IMR-90 (cell line): ENCODE measurements around the gene CFAP61. TPM values are rescaled to one million over a fixed set of nuclear protein-coding genes. Genes with fewer than 3 reads are reported as not detected.

Experiments used
- ATAC-seq: fragments of 200-7000 bp; cut with Tn5 transposase; 2 replicates; pipeline ENCODE4 v1.9.1; 2020; ENCODE audit warnings: low read depth, mild to moderate bottlenecking, moderate library complexity
- BruUV-seq: library from RNA; stranded (reverse); fragments of 400-500 nt; replicated peaks from 2 replicates; lab custom pipeline; 2021; lab: Mats Ljungman, UMichigan
- CTCF ChIA-PET: fragments of 300-600 bp; formaldehyde crosslinking; extraction: SDS; loops from one replicate; lab custom pipeline; 2021; ENCODE audit warnings: antibody characterized with exemption; lab: Yijun Ruan, JAX
- POLR2A ChIA-PET: fragments of 300-600 bp; sonication (Branson Sonifier 250); formaldehyde crosslinking; loops from one replicate; lab custom pipeline; 2022; ENCODE audit warnings: antibody characterized with exemption; ENCODE audit not compliant: unreplicated experiment; lab: Charles Lee
- DNase-seq: peaks from one replicate; pipeline ENCODE4 v3.0.0; 2013
- H2AFZ ChIP-seq: replicated peaks from 2 replicates; pipeline ENCODE3; 2013; ENCODE audit warnings: low read length, mild to moderate bottlenecking; ENCODE audit not compliant: poor library complexity
- H2AK5ac ChIP-seq: 2 replicates; pipeline ENCODE4 v1.6.1; 2013; ENCODE audit warnings: low read depth, low read length, inconsistent platforms
- H2AK9ac ChIP-seq: replicated peaks from 2 replicates; pipeline ENCODE3; 2013; ENCODE audit warnings: mild to moderate bottlenecking, low read depth, low read length, moderate library complexity; ENCODE audit not compliant: poor library complexity
- H2BK120ac ChIP-seq: 2 replicates; pipeline ENCODE4 v1.6.1; 2013; ENCODE audit warnings: low read depth, low read length, inconsistent platforms
- H2BK15ac ChIP-seq: 3 replicates; pipeline ENCODE4 v1.6.1; 2013; ENCODE audit warnings: low read depth, low read length, inconsistent platforms
- H2BK20ac ChIP-seq: 2 replicates; pipeline ENCODE4 v1.6.1; 2013; ENCODE audit warnings: low read depth, mild to moderate bottlenecking, inconsistent platforms, low read length, moderate library complexity
- H2BK5ac ChIP-seq: 2 replicates; pipeline ENCODE4 v1.6.1; 2013; ENCODE audit warnings: mild to moderate bottlenecking, low read depth, low read length, inconsistent platforms; ENCODE audit not compliant: poor library complexity, severe bottlenecking
- H3K14ac ChIP-seq: replicated peaks from 2 replicates; pipeline ENCODE4 v1.6.1; 2013; ENCODE audit warnings: low read depth, low read length, inconsistent platforms
- H3K18ac ChIP-seq: 2 replicates; pipeline ENCODE4 v1.6.1; 2013; ENCODE audit warnings: low read depth, low read length, control low read depth
- H3K23ac ChIP-seq: 2 replicates; pipeline ENCODE4 v1.6.1; 2013; ENCODE audit warnings: low read depth, low read length, inconsistent platforms
- H3K27ac ChIP-seq: 2 replicates; pipeline ENCODE4 v1.5.1; 2013; ENCODE audit warnings: mild to moderate bottlenecking, control low read depth, low read length; ENCODE audit not compliant: insufficient read depth
- H3K27me3 ChIP-seq: 2 replicates; pipeline ENCODE4 v1.6.1; 2013; ENCODE audit warnings: low read length; ENCODE audit not compliant: control insufficient read depth, insufficient read depth
- H3K36me3 ChIP-seq: 2 replicates; pipeline ENCODE4 v1.6.1; 2013; ENCODE audit warnings: low read length, mixed read lengths; ENCODE audit not compliant: control insufficient read depth, insufficient read depth
- H3K4ac ChIP-seq: 2 replicates; pipeline ENCODE4 v1.6.1; 2013; ENCODE audit warnings: low read depth, low read length, inconsistent platforms
- H3K4me1 ChIP-seq: 2 replicates; pipeline ENCODE4 v1.6.1; 2013; ENCODE audit warnings: low read length, mixed read lengths; ENCODE audit not compliant: control insufficient read depth, insufficient read depth
- H3K4me2 ChIP-seq: 2 replicates; pipeline ENCODE4 v1.6.1; 2013; ENCODE audit warnings: low read depth, mild to moderate bottlenecking, control low read depth, low read length, moderate library complexity
- H3K4me3 ChIP-seq: 2 replicates; pipeline ENCODE4 v1.5.1; 2013; ENCODE audit warnings: low read depth, mild to moderate bottlenecking, control low read depth, low read length, moderate library complexity; ENCODE audit not compliant: insufficient read depth
- H3K56ac ChIP-seq: 2 replicates; pipeline ENCODE4 v1.6.1; 2013; ENCODE audit warnings: low read length, inconsistent platforms; ENCODE audit not compliant: insufficient read depth; ENCODE audit errors: extremely low read depth
- H3K79me1 ChIP-seq, 2 experiments: 2 replicates each; pipeline ENCODE4 v1.6.1; 2013; ENCODE audit warnings: low read length in 2 of 2, inconsistent platforms in 1 of 2, low read depth in 1 of 2
- H3K9ac ChIP-seq: 2 replicates; pipeline ENCODE4 v1.6.1; 2013; ENCODE audit warnings: low read depth, low read length, control low read depth
- H3K9me1 ChIP-seq: 2 replicates; pipeline ENCODE4 v1.6.1; 2013; ENCODE audit warnings: low read length, inconsistent platforms; ENCODE audit not compliant: insufficient read depth
- H3K9me3 ChIP-seq: 2 replicates; pipeline ENCODE4 v1.6.1; 2013; ENCODE audit warnings: low read length; ENCODE audit not compliant: control insufficient read depth, insufficient read depth
- H4K20me1 ChIP-seq: 2 replicates; pipeline ENCODE4 v1.6.1; 2013; ENCODE audit warnings: low read length, inconsistent platforms; ENCODE audit not compliant: insufficient read depth
- H4K5ac ChIP-seq: 2 replicates; pipeline ENCODE4 v1.6.1; 2013; ENCODE audit warnings: mild to moderate bottlenecking, low read depth, low read length, control low read depth
- H4K8ac ChIP-seq, 2 experiments: 2 replicates each; pipeline ENCODE4 v1.6.1; 2013; ENCODE audit warnings: low read depth in 2 of 2, low read length in 2 of 2, control low read depth in 1 of 2, inconsistent platforms in 1 of 2
- H4K91ac ChIP-seq: 2 replicates; pipeline ENCODE4 v1.6.1; 2013; ENCODE audit warnings: low read depth, low read length, inconsistent platforms; ENCODE audit not compliant: insufficient read depth
- CHD1 ChIP-seq: IDR thresholded peaks from 2 replicates; pipeline ENCODE4 v1.6.1; 2012; ENCODE audit warnings: low read depth, low read length, improper control_type of control experiment
- ELK1 ChIP-seq: fragments of 150-350 bp; IDR thresholded peaks from 2 replicates; pipeline ENCODE4 v1.6.1; 2016; ENCODE audit warnings: low read depth, mild to moderate bottlenecking, low read length, moderate library complexity, borderline replicate concordance
- RFX5 ChIP-seq: IDR thresholded peaks from 2 replicates; pipeline ENCODE4 v1.8.0; 2012; ENCODE audit warnings: low read depth, mild to moderate bottlenecking, low read length, moderate library complexity
- USF2 ChIP-seq: fragments of 150-350 bp; IDR thresholded peaks from 2 replicates; pipeline ENCODE4 v1.6.1; 2017; ENCODE audit warnings: mild to moderate bottlenecking, antibody characterized with exemption, low read length, low read depth
- dilution Hi-C: fragments of 300-500 bp; cut with HindIII; formaldehyde crosslinking; loops from one replicate; pipeline ENCODE4 v1.14.3; 2018; ENCODE audit warnings: low sequenced_read_pairs; ENCODE audit not compliant: unreplicated experiment
- in situ Hi-C: fragments of 300-500 bp; cut with MboI; formaldehyde crosslinking; loops from 3 replicates; pipeline ENCODE4 v1.14.3; 2019; ENCODE audit warnings: low sequenced_read_pairs, inconsistent platforms, mixed read lengths
- intact Hi-C: fragments of 100-400 bp; cut with micrococcal nuclease; formaldehyde crosslinking; loops from 2 replicates; pipeline ENCODE4 v1.10.0; 2022
- polyA plus RNA-seq, 3 experiments: library from polyadenylated mRNA; depleted of rRNA; stranded (reverse); fragments of >200 nt; gene quantifications; 2 replicates each; pipeline ENCODE4 v1.2.3, GENCODE V29; 2012; ENCODE audit warnings: low replicate concordance in 1 of 3
- total RNA-seq: library from RNA; depleted of rRNA; stranded (reverse); fragments of >200 nt; gene quantifications from 2 replicates; pipeline ENCODE4 v1.2.3, GENCODE V29; 2012

Gene CFAP61
- total and polyA plus RNA-seq, 2 of the 4 experiments (the other 2 are of a cell fraction), result 0.07 TPM; not detected in 1

GRCh38 chr20:20102716-20103258, 50.5 kb downstream of the CFAP61 start:
- Histone ChIP-seq H3K9me1 (no peaks in the 10 kb centered on the region), H2BK120ac (no peak overlapping the region), H4K8ac (no peak overlapping the region), H3K56ac (no peak overlapping the region), H2AK9ac (no peak overlapping the region), H2BK5ac (no peak overlapping the region), H2AK5ac (no peak overlapping the region), H3K14ac (no peak overlapping the region), H3K4ac (no peak overlapping the region), H3K18ac (no peak overlapping the region), H3K4me2 (no peak overlapping the region), H3K9ac (no peak overlapping the region), H3K27me3 (peaks cover 2% of the 10 kb centered on the region), H2BK15ac (no peak overlapping the region), H4K20me1 (no peaks in the 10 kb centered on the region), H3K36me3 (no peaks in the 10 kb centered on the region), H3K23ac (no peak overlapping the region), H3K4me3 (no peak overlapping the region), H3K4me1 (no peaks in the 10 kb centered on the region), H4K5ac (no peak overlapping the region), H3K27ac (no peak overlapping the region), H3K9me3 (no peaks in the 10 kb centered on the region), H2AFZ (no peak overlapping the region), H2BK20ac (no peak overlapping the region), H3K79me1 (no peaks in the 10 kb centered on the region), H4K91ac (no peak overlapping the region)
- ATAC-seq (no peak), DNase-seq (no peak)
- intact Hi-C loops, result no loop called here
- dilution Hi-C loops, result no loop called here
- BruUV-seq, result no TSS peak
- in situ Hi-C loops, result no loop called here
- CTCF ChIA-PET, result interaction anchor here (1.4 kb wide), 1 partner anchor 19 kb away, joined by 4 read pairs; no protein-coding TSS in a partner anchor
- POLR2A ChIA-PET, result no interaction called here
- no peak for TF ChIP-seq CHD1
- TF ChIP-seq USF2, result no peak
- TF ChIP-seq RFX5, result no peak
- TF ChIP-seq ELK1, result no peak
